T-helper 1 cell treated with Interleukin-12 subunit alpha and Interleukin-12 subunit beta and Interleukin-4 antibody, amounts not matched to agents 30 ng/mL and 1 ng/mL, for 36 hours (primary cell): ENCODE results near the gene KCND3. TPM values are rescaled to one million over a fixed set of nuclear protein-coding genes. Genes with fewer than 3 reads are reported as not detected.

Source experiments
- intact Hi-C: fragments of 100-400 bp; cut with micrococcal nuclease; formaldehyde crosslinking; loops from one replicate; pipeline ENCODE4 v1.15.1; 2024
- total RNA-seq: library from RNA; stranded (reverse); gene quantifications from 2 replicates; pipeline ENCODE4 v1.2.3, GENCODE V29; 2022

Gene KCND3
- total RNA-seq, 1 donor from 2014 or later = not detected

DNA sequence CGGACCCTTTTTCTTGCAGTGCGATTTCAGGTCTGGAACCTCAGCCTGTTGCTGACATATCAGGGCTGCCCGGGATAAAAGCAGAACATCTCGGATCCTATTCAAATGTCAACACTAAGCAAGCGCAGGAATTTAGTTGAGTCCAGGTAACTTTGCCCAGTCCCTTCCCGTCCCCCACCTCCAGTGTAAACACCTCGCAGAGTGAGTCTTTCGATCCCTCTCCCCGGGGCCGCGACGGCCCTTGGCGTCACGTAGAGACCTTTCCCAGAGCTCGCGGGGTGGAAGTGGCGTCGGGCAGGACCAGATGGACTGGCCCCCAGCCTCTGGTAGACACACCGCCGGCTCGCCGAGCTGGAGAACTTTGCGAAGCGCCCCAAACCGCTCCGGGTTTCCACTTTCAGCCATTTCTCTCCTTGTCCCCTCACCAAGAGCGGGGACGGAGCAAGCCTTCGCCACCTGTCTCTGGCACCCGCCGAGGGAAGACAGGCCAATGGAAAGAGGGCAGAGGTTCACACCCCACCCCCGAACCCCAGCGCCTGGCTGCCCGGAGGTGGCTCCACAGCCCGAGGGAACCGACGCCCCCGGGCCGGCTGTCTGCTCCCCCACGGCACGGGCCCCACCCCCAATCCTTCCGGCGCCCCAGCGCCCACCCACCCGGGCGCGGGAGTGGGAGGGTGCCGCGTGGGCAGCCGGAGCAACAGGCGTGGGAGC, 570 bp downstream of the KCND3 start:
- intact Hi-C loops = no loop called here

DNA sequence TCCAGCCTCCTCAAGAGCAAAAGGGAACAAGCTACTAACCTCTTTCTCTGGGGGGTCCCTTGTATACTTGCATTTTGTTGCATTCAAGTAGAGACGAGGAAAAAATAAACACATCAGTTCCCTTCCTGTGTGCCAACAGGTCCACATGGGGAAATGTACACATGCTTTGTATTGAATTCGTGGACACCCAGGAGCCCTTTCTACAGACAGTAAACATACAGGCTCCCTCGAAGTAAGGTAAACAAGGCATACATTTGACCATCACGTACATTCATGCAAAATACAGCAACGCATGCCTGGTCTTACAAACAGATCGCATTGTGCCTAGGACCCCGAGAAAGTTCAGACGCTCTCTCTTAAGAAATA, 1.1 kb downstream of the KCND3 start:
- intact Hi-C loops = no loop called here

DNA sequence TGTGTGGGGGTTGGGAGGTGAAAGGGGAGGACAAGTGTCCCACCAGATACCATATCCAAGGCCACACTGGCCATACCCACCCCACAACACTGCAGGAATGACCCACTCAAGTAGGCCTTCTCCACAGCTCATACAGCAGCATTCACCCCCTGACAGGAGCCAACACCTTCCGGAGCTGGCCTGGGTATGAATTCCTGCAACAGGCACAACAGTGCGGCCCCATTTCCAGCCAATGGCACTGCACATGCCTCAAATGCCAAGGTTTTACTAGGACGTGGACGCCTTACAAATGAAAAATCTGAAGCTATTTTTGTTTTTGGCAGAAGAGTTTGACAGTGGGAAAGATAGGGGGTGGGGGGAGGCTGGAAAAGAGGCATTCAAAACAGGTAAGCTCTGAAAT, 2.0 kb downstream of the KCND3 start:
- intact Hi-C loops = no loop called here

GRCh38 chr1:111983500-111983899, 6.0 kb downstream of the KCND3 start:
- intact Hi-C loops = no loop called here

- intact Hi-C loops = no loop called here
Observed at GRCh38 chr1:111982428-111982827, 7.0 kb downstream of the KCND3 start.

DNA sequence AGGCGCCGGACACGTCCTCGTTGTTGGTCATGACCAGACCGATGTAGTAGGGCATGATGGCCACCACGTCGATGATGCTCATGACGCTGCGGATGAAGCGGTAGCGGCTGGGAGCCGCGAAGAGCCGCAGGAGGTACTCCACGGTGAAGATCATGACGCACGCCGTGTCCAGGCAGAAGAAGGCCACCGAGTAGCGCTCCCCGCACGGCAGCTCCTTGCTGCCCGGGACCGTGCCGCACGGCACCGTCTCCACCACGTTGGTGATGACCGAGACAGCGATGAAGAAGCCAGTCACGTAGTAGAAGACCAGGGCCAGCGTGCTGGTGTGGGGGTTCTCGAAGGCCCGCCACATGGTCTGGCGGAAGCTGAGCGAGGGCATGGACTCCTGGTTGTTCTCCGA, 7.6 kb downstream of the KCND3 start:
- intact Hi-C loops = no loop called here

GRCh38 chr1:111981090-111981489, 8.4 kb downstream of the KCND3 start:
- intact Hi-C loops = no loop called here

DNA sequence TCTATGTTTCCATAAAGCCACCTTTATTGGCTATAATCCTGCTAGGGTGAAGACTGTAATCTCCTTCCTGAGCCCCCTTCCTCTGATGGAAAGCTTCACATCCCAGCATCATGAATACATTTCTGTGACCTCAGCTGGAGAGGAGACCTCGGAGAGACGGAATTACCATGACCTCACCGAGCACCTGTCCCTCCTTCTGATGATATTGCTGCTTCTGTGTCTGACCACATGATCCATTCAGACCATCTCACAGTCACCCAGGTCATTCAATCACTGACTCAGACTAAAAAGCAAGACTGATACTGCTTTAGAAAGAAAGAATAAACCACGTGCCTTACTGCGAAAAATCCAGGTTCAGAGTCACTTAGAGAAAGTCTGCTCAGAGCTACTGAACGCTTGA, 8.8 kb downstream of the KCND3 start:
- intact Hi-C loops = no loop called here

DNA sequence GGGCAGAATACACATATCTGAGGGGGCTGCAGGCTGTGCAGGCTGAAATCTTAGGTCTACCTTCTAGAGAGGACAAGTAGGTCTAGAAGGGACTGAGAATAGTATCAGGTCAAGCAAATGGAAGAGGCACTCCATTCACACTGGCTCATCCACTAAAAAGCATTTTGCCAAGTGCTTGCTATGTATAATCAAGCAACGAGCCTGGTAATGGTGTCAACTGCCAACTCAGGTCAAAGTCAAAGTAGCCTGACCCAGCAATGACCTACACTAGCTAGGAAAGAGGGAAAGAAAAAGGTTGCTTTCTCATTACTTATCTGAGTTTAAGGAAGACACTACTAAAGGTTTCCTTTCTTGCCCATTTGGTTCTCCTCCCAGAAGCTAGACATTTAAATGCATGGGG, 10.8 kb downstream of the KCND3 start:
- intact Hi-C loops = no loop called here

GRCh38 chr1:111977378-111977777, 12.1 kb downstream of the KCND3 start:
- intact Hi-C loops = no loop called here

DNA sequence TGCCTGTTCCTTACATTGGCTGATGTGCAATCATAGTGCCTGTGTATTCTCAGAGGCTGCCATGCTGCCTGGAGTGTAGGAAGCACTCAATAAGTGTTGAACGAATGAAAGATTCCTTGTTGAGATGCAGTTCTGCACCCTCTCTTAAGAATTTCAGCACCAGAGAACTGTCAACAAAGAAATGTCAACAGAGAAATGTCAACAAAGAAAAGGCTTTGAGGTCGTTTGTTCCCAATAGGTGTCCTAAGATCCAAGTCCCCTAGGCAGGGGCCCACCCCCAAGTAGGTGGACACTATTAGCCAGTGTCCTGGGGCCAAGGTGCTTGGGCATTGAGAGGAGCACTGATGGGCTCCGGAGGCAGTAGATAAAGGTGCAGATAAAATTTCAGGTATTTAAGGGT, 12.6 kb downstream of the KCND3 start:
- intact Hi-C loops = no loop called here

GRCh38 chr1:111976332-111976731, 13.1 kb downstream of the KCND3 start:
- intact Hi-C loops = no loop called here

- intact Hi-C loops = no loop called here
Observed at GRCh38 chr1:111973150-111973790, 16.2 kb downstream of the KCND3 start.

- intact Hi-C loops = no loop called here
Observed at GRCh38 chr1:111971396-111971795, 18.1 kb downstream of the KCND3 start.

GRCh38 chr1:111968511-111968910, 21.0 kb downstream of the KCND3 start:
- intact Hi-C loops = no loop called here

- intact Hi-C loops = no loop called here
Observed at GRCh38 chr1:111967886-111968285, 21.6 kb downstream of the KCND3 start.

DNA sequence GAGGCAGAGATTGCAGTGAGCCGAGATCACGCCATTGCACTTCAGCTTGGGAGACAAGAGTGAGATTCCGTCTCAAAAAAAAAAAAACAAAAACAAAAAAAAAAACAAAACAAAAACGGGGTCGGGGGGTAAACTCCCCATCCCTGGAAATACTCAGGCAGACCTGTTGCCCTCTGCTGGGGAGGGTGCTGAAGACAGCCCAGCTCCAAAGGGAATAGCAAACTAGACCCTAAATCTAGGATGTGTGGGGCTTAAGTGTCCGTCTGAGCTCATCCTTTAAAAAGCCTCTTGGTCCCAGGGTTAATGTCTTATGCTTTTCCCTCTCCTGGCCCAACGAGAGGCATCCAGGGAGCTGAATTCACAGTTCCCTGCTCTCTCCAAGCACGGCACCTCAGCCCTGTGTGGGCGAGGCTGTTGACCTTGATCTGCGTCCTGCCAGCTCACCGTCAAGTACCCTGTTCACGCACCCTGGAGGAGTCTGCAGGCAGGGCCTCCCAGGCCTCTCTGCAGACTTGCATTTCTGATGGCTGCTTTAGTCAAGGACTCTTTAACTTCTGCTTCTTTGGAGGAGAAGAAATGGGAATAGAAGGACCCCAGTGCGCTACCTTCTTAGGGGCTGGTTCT, 22.3 kb downstream of the KCND3 start:
- intact Hi-C loops = no loop called here

GRCh38 chr1:111965781-111966443, 23.6 kb downstream of the KCND3 start:
- intact Hi-C loops = no loop called here

- intact Hi-C loops = no loop called here
Observed at GRCh38 chr1:111963985-111964738, 25.3 kb downstream of the KCND3 start.

DNA sequence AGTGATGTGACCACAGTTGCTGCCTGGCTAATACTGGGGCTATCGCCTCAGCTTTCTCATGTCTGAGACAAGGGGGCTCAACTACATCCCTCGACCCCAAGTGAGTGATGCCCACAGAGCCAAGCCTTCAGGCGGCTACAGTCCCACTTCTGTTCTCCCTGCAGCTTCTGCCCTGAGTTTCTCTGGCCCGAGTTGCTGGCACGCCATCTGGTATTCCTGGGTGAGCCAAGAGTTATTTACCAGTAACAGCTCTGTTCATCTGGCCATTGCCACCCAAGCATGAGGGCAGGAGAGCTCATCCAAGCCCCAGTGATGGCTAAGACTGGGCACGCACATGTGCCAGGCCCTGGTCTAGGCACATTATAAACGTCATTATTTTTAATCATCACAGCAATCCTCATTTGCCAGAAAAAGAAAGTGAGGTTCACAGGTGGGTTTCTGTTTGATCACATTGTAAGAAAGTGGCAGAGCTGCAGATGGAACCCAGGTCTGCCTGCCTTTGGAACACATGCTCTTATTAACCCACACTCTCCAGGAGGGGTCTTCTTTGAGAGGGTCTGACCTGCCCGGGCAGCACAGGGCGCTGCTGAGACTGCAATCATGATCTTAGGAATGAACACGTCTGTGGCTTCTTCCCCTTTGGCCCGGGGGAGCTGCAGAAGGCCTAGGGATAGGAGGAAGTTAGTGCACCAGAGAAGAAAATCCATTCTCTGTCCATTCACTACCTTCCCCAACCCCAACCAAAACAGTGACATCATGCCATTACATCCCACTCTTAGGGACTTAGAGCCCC, 27.5 kb downstream of the KCND3 start:
- intact Hi-C loops = no loop called here

- intact Hi-C loops = no loop called here
Observed at GRCh38 chr1:111961016-111961415, 28.5 kb downstream of the KCND3 start.
